B cell (primary cell): ENCODE data around the gene NCK2. TPM values are rescaled to one million over a fixed set of nuclear protein-coding genes. Genes with fewer than 3 reads are reported as not detected.

ENCODE experiments used
- ATAC-seq: fragments of 200-7000 bp; cut with Tn5 transposase; one replicate; pipeline ENCODE4 v1.10.0; 2021; ENCODE audit warnings: low read depth, mild to moderate bottlenecking, moderate number of reproducible peaks, moderate library complexity
- CTCF ChIA-PET: fragments of 350-600 bp; sonication (Branson Sonifier 250); formaldehyde crosslinking; loops from one replicate; lab custom pipeline; 2021; ENCODE audit warnings: antibody characterized with exemption, inconsistent platforms; lab: Charles Lee
- POLR2A ChIA-PET: fragments of 350-600 bp; sonication (Branson Sonifier 250); formaldehyde crosslinking; loops from one replicate; lab custom pipeline; 2021; ENCODE audit warnings: antibody characterized with exemption; lab: Charles Lee
- DNase-seq: peaks from one replicate; pipeline ENCODE4 v3.0.0; 2013
- H2AFZ ChIP-seq: 2 replicates; pipeline ENCODE4 v1.6.1; 2012; ENCODE audit warnings: mild to moderate bottlenecking, low read depth, low read length; ENCODE audit not compliant: insufficient read depth, poor library complexity, severe bottlenecking
- H3K27ac ChIP-seq, 2 donors: 1 replicate in 1 of 2; 2 replicates in 1 of 2; pipeline ENCODE4 v1.5.1; 2012 to 2013; ENCODE audit warnings: low read length in 2 of 2, mild to moderate bottlenecking in 2 of 2, moderate library complexity in 1 of 2
- H3K27me3 ChIP-seq, 4 experiments: fragments of 200-600 bp in 1 of 4; sonication (generic) in 1 of 4; replicated peaks in 1 of 4; 1 replicate in 2 of 4; 2 replicates in 2 of 4; pipeline versions ENCODE4 v1.6.1 to v1.7.0; 2013 to 2016; ENCODE audit warnings: low read length in 3 of 4, mild to moderate bottlenecking in 2 of 4, mixed read lengths in 1 of 4, moderate library complexity in 1 of 4; ENCODE audit not compliant: insufficient read depth in 4 of 4, control insufficient read depth in 3 of 4; ENCODE audit errors: control extremely low read depth in 1 of 4
- H3K36me3 ChIP-seq, 2 experiments: replicated peaks in 1 of 2; 1 replicate in 1 of 2; 2 replicates in 1 of 2; pipeline versions ENCODE4 v1.6.1 to v1.7.1; 2013; ENCODE audit warnings: low read length in 1 of 2; ENCODE audit not compliant: insufficient read depth in 2 of 2, control insufficient read depth in 1 of 2; ENCODE audit errors: control extremely low read depth in 1 of 2, extremely low read depth in 1 of 2
- H3K4me1 ChIP-seq, 2 donors: fragments of 200-600 bp in 1 of 2; sonication (generic) in 1 of 2; 1 replicate in 1 of 2; 2 replicates in 1 of 2; pipeline versions ENCODE4 v1.5.1 to v1.6.1; 2013 to 2017; ENCODE audit warnings: low read length in 2 of 2; ENCODE audit not compliant: control insufficient read depth in 2 of 2, insufficient read depth in 2 of 2
- H3K4me2 ChIP-seq: replicated peaks from 2 replicates; pipeline ENCODE3; 2012; ENCODE audit warnings: mild to moderate bottlenecking, low read depth, low read length; ENCODE audit not compliant: poor library complexity, severe bottlenecking
- H3K4me3 ChIP-seq, 5 experiments: fragments of 200-600 bp in 1 of 5; sonication (generic) in 1 of 5; 1 replicate in 3 of 5; 2 replicates in 2 of 5; pipeline versions ENCODE4 v1.5.1 to v1.7.0; 2011 to 2016; ENCODE audit warnings: low read length in 4 of 5, mild to moderate bottlenecking in 4 of 5, low read depth in 2 of 5, control low read depth in 1 of 5, moderate library complexity in 1 of 5; ENCODE audit not compliant: insufficient read depth in 1 of 5; ENCODE audit errors: control extremely low read depth in 1 of 5, extremely low read depth in 1 of 5
- H3K79me2 ChIP-seq: fragments of 200-600 bp; sonication (generic); one replicate; pipeline ENCODE4 v1.6.0; 2016; ENCODE audit warnings: low read length; ENCODE audit not compliant: control insufficient read depth, insufficient read depth
- H3K9ac ChIP-seq: fragments of 200-600 bp; sonication (generic); 2 replicates; pipeline ENCODE4 v1.6.1; 2017; ENCODE audit warnings: mild to moderate bottlenecking, low read length, moderate library complexity
- H3K9me3 ChIP-seq, 3 donors: one replicate each; pipeline versions ENCODE4 v1.6.1 to v1.7.1; 2013; ENCODE audit warnings: low read length in 2 of 3; ENCODE audit not compliant: control insufficient read depth in 2 of 3, insufficient read depth in 1 of 3; ENCODE audit errors: control extremely low read depth in 1 of 3
- H4K20me1 ChIP-seq: 2 replicates; pipeline ENCODE4 v1.6.0; 2012; ENCODE audit warnings: mild to moderate bottlenecking, low read length; ENCODE audit not compliant: insufficient read depth, control insufficient read depth, poor library complexity, severe bottlenecking
- H3K27ac Mint-ChIP-seq: one replicate; pipeline ENCODE4 v1.8.0; 2021; ENCODE audit warnings: mixed read lengths
- H3K27me3 Mint-ChIP-seq: one replicate; pipeline ENCODE4 v1.8.0; 2021; ENCODE audit warnings: mixed read lengths
- H3K4me1 Mint-ChIP-seq: one replicate; pipeline ENCODE4 v1.8.0; 2021; ENCODE audit warnings: mixed read lengths
- H3K4me3 Mint-ChIP-seq: one replicate; pipeline ENCODE4 v1.8.0; 2021; ENCODE audit warnings: mixed read lengths
- H3K9me3 Mint-ChIP-seq: one replicate; pipeline ENCODE4 v1.8.0; 2022; ENCODE audit warnings: mixed read lengths; ENCODE audit not compliant: insufficient read depth
- EZH2 ChIP-seq: IDR thresholded peaks from 2 replicates; pipeline ENCODE4 v1.6.1; 2012; ENCODE audit warnings: borderline replicate concordance, low read depth, mild to moderate bottlenecking, moderate library complexity, low read length; ENCODE audit not compliant: insufficient read depth, poor library complexity, severe bottlenecking
- WGBS: methylation state at CpG from one replicate; pipeline ENCODE4 v1.1.5; 2013; ENCODE audit warnings: missing lambda C conversion rate; ENCODE audit not compliant: insufficient coverage; 5-methylcytosine and 5-hydroxymethylcytosine counted together
- intact Hi-C: fragments of 100-400 bp; cut with micrococcal nuclease; formaldehyde crosslinking; loops from one replicate; pipeline ENCODE4 v1.10.0; 2022
- polyA plus RNA-seq: library from polyadenylated mRNA; depleted of rRNA; stranded (reverse); fragments of >200 nt; gene quantifications from 2 replicates; pipeline ENCODE4 v1.2.3, GENCODE V29; 2012
- total RNA-seq, 2 donors: library from RNA; stranded (reverse); fragments of 120-200 nt in 1 of 2; gene quantifications; 1 replicate in 1 of 2; 2 replicates in 1 of 2; pipeline versions ENCODE4 v1.2.3 to v1.2.4, GENCODE V29; 2013 to 2022
- TF ChIP-seq, protein P1 (sequence below): fragments of 200-600 bp; IDR thresholded peaks from one replicate; pipeline ENCODE4 v1.8.0; 2022; ENCODE audit warnings: antibody characterized with exemption, mild to moderate bottlenecking

The NCK2 gene
- total and polyA plus RNA-seq, 2 donors (not counting 1 experiment from before 2014, with no cell fraction given): 64.2 to 72.3 TPM

- peak overlapping the region; percentile 87 for H3K27ac Mint-ChIP-seq
- Histone ChIP-seq H3K27ac (peak overlapping the region; percentile 91 to 95), H4K20me1 (peaks cover 22% of the 10 kb centered on the region), H3K79me2 (peaks cover 94% of the 10 kb centered on the region), H3K4me2 (peak overlapping the region; percentile 63), H3K4me1 (peaks cover 78 to 88% of the 10 kb centered on the region in 2 donors), H2AFZ (no peak overlapping the region), H3K27me3 (no peaks in the 10 kb centered on the region), H3K36me3 (peaks cover 3 to 7% of the 10 kb centered on the region in 2 experiments), H3K9me3 (no peaks in the 10 kb centered on the region), H3K4me3 (peak overlapping the region in 4 of 5 experiments; percentile 14 to 25 (median 24)), H3K9ac (peak overlapping the region; percentile 30)
- ATAC-seq: no peak
- 54% methylated on average over 5 of the region's 5 CpGs for WGBS
- ChIA-PET POLR2A (interaction anchor here (0.9 to 2.8 kb wide), 5 partner anchors 10 to 323 kb away, joined by 3 to 14 read pairs (median 6); no protein-coding TSS in a partner anchor), CTCF (interaction anchor here (0.9 to 4.9 kb wide), 7 partner anchors 13 to 200 kb away, joined by 3 to 47 read pairs (median 9); no protein-coding TSS in a partner anchor)
- peaks cover 85% of the 10 kb centered on the region for H3K4me1 Mint-ChIP-seq
- H3K4me3 Mint-ChIP-seq: peak overlapping the region; percentile 60
- DNase-seq: no peak
- no peaks in the 10 kb centered on the region for H3K9me3 Mint-ChIP-seq
- no peaks in the 10 kb centered on the region for H3K27me3 Mint-ChIP-seq
- intact Hi-C loops: loop anchor here (1.0 kb wide), 5 partner anchors 14 to 59 kb away; no protein-coding TSS in a partner anchor
- TF ChIP-seq EZH2: no peak
- TF ChIP-seq, protein P1, sequence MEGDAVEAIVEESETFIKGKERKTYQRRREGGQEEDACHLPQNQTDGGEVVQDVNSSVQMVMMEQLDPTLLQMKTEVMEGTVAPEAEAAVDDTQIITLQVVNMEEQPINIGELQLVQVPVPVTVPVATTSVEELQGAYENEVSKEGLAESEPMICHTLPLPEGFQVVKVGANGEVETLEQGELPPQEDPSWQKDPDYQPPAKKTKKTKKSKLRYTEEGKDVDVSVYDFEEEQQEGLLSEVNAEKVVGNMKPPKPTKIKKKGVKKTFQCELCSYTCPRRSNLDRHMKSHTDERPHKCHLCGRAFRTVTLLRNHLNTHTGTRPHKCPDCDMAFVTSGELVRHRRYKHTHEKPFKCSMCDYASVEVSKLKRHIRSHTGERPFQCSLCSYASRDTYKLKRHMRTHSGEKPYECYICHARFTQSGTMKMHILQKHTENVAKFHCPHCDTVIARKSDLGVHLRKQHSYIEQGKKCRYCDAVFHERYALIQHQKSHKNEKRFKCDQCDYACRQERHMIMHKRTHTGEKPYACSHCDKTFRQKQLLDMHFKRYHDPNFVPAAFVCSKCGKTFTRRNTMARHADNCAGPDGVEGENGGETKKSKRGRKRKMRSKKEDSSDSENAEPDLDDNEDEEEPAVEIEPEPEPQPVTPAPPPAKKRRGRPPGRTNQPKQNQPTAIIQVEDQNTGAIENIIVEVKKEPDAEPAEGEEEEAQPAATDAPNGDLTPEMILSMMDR: no peak
Measured at GRCh38 chr2:105776560-105776928, 31.8 kb downstream of the NCK2 start.

GRCh38 chr2:105777031-105777482 lies 32.3 kb downstream of the NCK2 start:
- peaks cover 3 to 7% of the 10 kb centered on the region in 2 experiments for H3K36me3 ChIP-seq
- H3K4me2 ChIP-seq: peak overlapping the region; percentile 63
- peaks cover 22% of the 10 kb centered on the region for H4K20me1 ChIP-seq
- intact Hi-C loops: no loop called here
- 42% methylated on average over 9 of the region's 13 CpGs for WGBS
- H3K4me3 Mint-ChIP-seq: peak overlapping the region; percentile 60
- peak overlapping the region; percentile 30 for H3K9ac ChIP-seq
- peaks cover 94% of the 10 kb centered on the region for H3K79me2 ChIP-seq
- DNase-seq (peak; percentile 44), ATAC-seq (no peak)
- peaks cover 83 to 89% of the 10 kb centered on the region in 2 donors for H3K4me1 ChIP-seq
- ChIA-PET CTCF (interaction anchor here (0.9 to 4.9 kb wide), 8 partner anchors 12 to 200 kb away, joined by 3 to 47 read pairs (median 6); no protein-coding TSS in a partner anchor), POLR2A (interaction anchor here (1.2 to 2.8 kb wide), 5 partner anchors 9 to 323 kb away, joined by 3 to 14 read pairs (median 6); no protein-coding TSS in a partner anchor)
- H3K27ac Mint-ChIP-seq: peak overlapping the region; percentile 87
- TF ChIP-seq, protein P1: no peak
- no peak for TF ChIP-seq EZH2
- H3K4me1 Mint-ChIP-seq: peaks cover 86% of the 10 kb centered on the region
- H3K27ac ChIP-seq: peak overlapping the region; percentile 91 to 95
- H2AFZ ChIP-seq: no peak overlapping the region
- no peaks in the 10 kb centered on the region for H3K9me3 ChIP-seq
- H3K4me3 ChIP-seq: peak overlapping the region in 4 of 5 experiments; percentile 14 to 25 (median 24)
- H3K9me3 Mint-ChIP-seq: no peaks in the 10 kb centered on the region
- no peaks in the 10 kb centered on the region for H3K27me3 ChIP-seq
- H3K27me3 Mint-ChIP-seq: no peaks in the 10 kb centered on the region
